Mesendoderm (in vitro differentiated cells): ENCODE results near the gene CSNK1D.

Experiments
- DNase-seq: peaks from one replicate; pipeline ENCODE4 v3.0.0; 2013
- H2AK5ac ChIP-seq: 2 replicates; pipeline ENCODE4 v1.6.1; 2013; ENCODE audit warnings: low read length, inconsistent platforms
- H2BK120ac ChIP-seq: 2 replicates; pipeline ENCODE4 v1.6.1; 2013; ENCODE audit warnings: low read depth, mild to moderate bottlenecking, low read length, moderate library complexity, mixed read lengths
- H2BK15ac ChIP-seq: replicated peaks from 2 replicates; pipeline ENCODE4 v1.6.1; 2013; ENCODE audit warnings: low read depth, mild to moderate bottlenecking, moderate library complexity
- H2BK5ac ChIP-seq: 2 replicates; pipeline ENCODE4 v1.6.1; 2013; ENCODE audit warnings: low read length, inconsistent platforms
- H3K18ac ChIP-seq: 2 replicates; pipeline ENCODE4 v1.6.1; 2013; ENCODE audit warnings: mild to moderate bottlenecking, low read length, mixed read lengths
- H3K23ac ChIP-seq: one replicate; pipeline ENCODE4 v1.6.1; 2013; ENCODE audit warnings: low read length
- H3K27ac ChIP-seq: 2 replicates; pipeline ENCODE4 v1.5.1; 2013; ENCODE audit warnings: low read depth, mild to moderate bottlenecking, inconsistent platforms, low read length, moderate library complexity
- H3K27me3 ChIP-seq: 2 replicates; pipeline ENCODE4 v1.6.1; 2013; ENCODE audit warnings: low read length, control low read depth, mild to moderate bottlenecking, inconsistent platforms; ENCODE audit not compliant: insufficient read depth, poor library complexity
- H3K36me3 ChIP-seq: 2 replicates; pipeline ENCODE4 v1.6.1; 2013; ENCODE audit warnings: low read length, inconsistent platforms; ENCODE audit not compliant: control insufficient read depth, insufficient read depth
- H3K4ac ChIP-seq: one replicate; pipeline ENCODE4 v1.6.1; 2013; ENCODE audit warnings: low read depth, mild to moderate bottlenecking, low read length, moderate library complexity
- H3K4me1 ChIP-seq: 2 replicates; pipeline ENCODE4 v1.6.1; 2013; ENCODE audit warnings: low read depth, low read length, inconsistent platforms; ENCODE audit not compliant: control insufficient read depth
- H3K4me2 ChIP-seq: 2 replicates; pipeline ENCODE4 v1.6.1; 2013; ENCODE audit warnings: low read length
- H3K4me3 ChIP-seq: 2 replicates; pipeline ENCODE4 v1.5.1; 2013; ENCODE audit warnings: mild to moderate bottlenecking, low read length
- H3K56ac ChIP-seq: one replicate; pipeline ENCODE4 v1.6.1; 2013; ENCODE audit warnings: low read length
- H3K79me1 ChIP-seq: 2 replicates; pipeline ENCODE4 v1.6.1; 2013; ENCODE audit warnings: low read length, inconsistent platforms
- H3K79me2 ChIP-seq: 2 replicates; pipeline ENCODE4 v1.6.1; 2013; ENCODE audit warnings: mild to moderate bottlenecking, low read length; ENCODE audit not compliant: control insufficient read depth, insufficient read depth
- H3K9ac ChIP-seq: 2 replicates; pipeline ENCODE4 v1.6.1; 2013; ENCODE audit warnings: low read length, inconsistent platforms
- H4K5ac ChIP-seq: one replicate; pipeline ENCODE4 v1.6.1; 2013; ENCODE audit warnings: low read length
- H4K8ac ChIP-seq: one replicate; pipeline ENCODE4 v1.6.1; 2013; ENCODE audit warnings: low read depth, mild to moderate bottlenecking, control low read depth, low read length, moderate library complexity
- WGBS: extraction: QIAGEN DNeasy Blood & Tissue Kit; methylation state at CpG from one replicate; pipeline ENCODE4 v1.1.7; 2013; ENCODE audit warnings: low lambda C conversion rate, missing lambda C conversion rate; ENCODE audit not compliant: insufficient coverage; ENCODE audit errors: extremely low coverage; 5-methylcytosine and 5-hydroxymethylcytosine counted together

Gene CSNK1D

GRCh38 chr17:82234211-82235055, 39.1 kb downstream of the CSNK1D start:
- Histone ChIP-seq H4K8ac (no peak overlapping the region), H2BK120ac (no peak overlapping the region), H3K4me2 (no peak overlapping the region), H3K23ac (no peak overlapping the region), H3K4me1 (no peaks in the 10 kb centered on the region), H2AK5ac (no peak overlapping the region), H3K79me2 (no peaks in the 10 kb centered on the region), H3K27me3 (peaks cover 3% of the 10 kb centered on the region), H4K5ac (no peak overlapping the region), H3K56ac (peak overlapping the region; percentile 34), H3K4me3 (no peak overlapping the region), H2BK15ac (no peak overlapping the region), H3K18ac (no peak overlapping the region), H3K27ac (no peak overlapping the region), H3K79me1 (no peaks in the 10 kb centered on the region), H3K4ac (no peak overlapping the region), H3K9ac (no peak overlapping the region), H2BK5ac (no peak overlapping the region), H3K36me3 (no peaks in the 10 kb centered on the region)
- DNase-seq: no peak
- no CpG with 5 or more reads among the region's 26 CpGs for WGBS

- H3K4ac ChIP-seq: no peak overlapping the region
- H2AK5ac ChIP-seq: no peak overlapping the region
- no peak overlapping the region for H2BK5ac ChIP-seq
- H2BK120ac ChIP-seq: no peak overlapping the region
- H3K27me3 ChIP-seq: peaks cover 3% of the 10 kb centered on the region
- no peaks in the 10 kb centered on the region for H3K79me1 ChIP-seq
- H3K9ac ChIP-seq: no peak overlapping the region
- H3K4me1 ChIP-seq: no peaks in the 10 kb centered on the region
- H3K4me3 ChIP-seq: no peak overlapping the region
- no peaks in the 10 kb centered on the region for H3K79me2 ChIP-seq
- no peak for DNase-seq
- no peak overlapping the region for H4K5ac ChIP-seq
- no CpG with 5 or more reads among the region's 21 CpGs for WGBS
- H4K8ac ChIP-seq: no peak overlapping the region
- no peak overlapping the region for H3K56ac ChIP-seq
- H3K18ac ChIP-seq: no peak overlapping the region
- H3K36me3 ChIP-seq: no peaks in the 10 kb centered on the region
- H2BK15ac ChIP-seq: no peak overlapping the region
- no peak overlapping the region for H3K27ac ChIP-seq
- no peak overlapping the region for H3K23ac ChIP-seq
- H3K4me2 ChIP-seq: no peak overlapping the region
Measured at GRCh38 chr17:82232876-82233785, 40.4 kb downstream of the CSNK1D start.

GRCh38 chr17:82232322-82232820, 41.1 kb downstream of the CSNK1D start:
- peak overlapping the region; percentile 5 for H3K4me2 ChIP-seq
- H4K5ac ChIP-seq: no peak overlapping the region
- H2BK120ac ChIP-seq: no peak overlapping the region
- peaks cover 3% of the 10 kb centered on the region for H3K27me3 ChIP-seq
- H3K4me1 ChIP-seq: no peaks in the 10 kb centered on the region
- no peak overlapping the region for H3K18ac ChIP-seq
- H3K27ac ChIP-seq: no peak overlapping the region
- DNase-seq: no peak
- H2BK15ac ChIP-seq: no peak overlapping the region
- H3K79me2 ChIP-seq: no peaks in the 10 kb centered on the region
- no peak overlapping the region for H2BK5ac ChIP-seq
- H3K4me3 ChIP-seq: no peak overlapping the region
- no peak overlapping the region for H2AK5ac ChIP-seq
- peak overlapping the region; percentile 76 for H3K9ac ChIP-seq
- H3K23ac ChIP-seq: peak overlapping the region; percentile 15
- H3K79me1 ChIP-seq: no peaks in the 10 kb centered on the region
- WGBS: no CpG with 5 or more reads among the region's 21 CpGs
- no peak overlapping the region for H3K4ac ChIP-seq
- H3K56ac ChIP-seq: peak overlapping the region; percentile 91
- H4K8ac ChIP-seq: no peak overlapping the region
- H3K36me3 ChIP-seq: no peaks in the 10 kb centered on the region

- peak overlapping the region; percentile 76 for H3K9ac ChIP-seq
- peak overlapping the region; percentile 19 for H3K27ac ChIP-seq
- H3K4me1 ChIP-seq: no peaks in the 10 kb centered on the region
- whole genome bisulfite sequencing: no CpG with 5 or more reads among the region's 42 CpGs
- H2BK120ac ChIP-seq: no peak overlapping the region
- H2BK15ac ChIP-seq: no peak overlapping the region
- peak overlapping the region; percentile 89 for H3K18ac ChIP-seq
- no peaks in the 10 kb centered on the region for H3K79me1 ChIP-seq
- no peak overlapping the region for H4K5ac ChIP-seq
- H3K79me2 ChIP-seq: no peaks in the 10 kb centered on the region
- DNase-seq: peak; percentile 87
- no peak overlapping the region for H2BK5ac ChIP-seq
- peak overlapping the region; percentile 91 for H3K56ac ChIP-seq
- H3K4ac ChIP-seq: peak overlapping the region; percentile 46
- peak overlapping the region; percentile 80 for H3K23ac ChIP-seq
- peak overlapping the region; percentile 52 for H3K4me2 ChIP-seq
- H3K4me3 ChIP-seq: peak overlapping the region; percentile 36
- peaks cover 3% of the 10 kb centered on the region for H3K27me3 ChIP-seq
- H4K8ac ChIP-seq: peak overlapping the region; percentile 41
- H3K36me3 ChIP-seq: no peaks in the 10 kb centered on the region
- H2AK5ac ChIP-seq: no peak overlapping the region
Measured at GRCh38 chr17:82231562-82232321, 41.8 kb downstream of the CSNK1D start.

GRCh38 chr17:82231312-82231561, 42.3 kb downstream of the CSNK1D start:
- Histone ChIP-seq H4K5ac (no peak overlapping the region), H3K79me2 (no peaks in the 10 kb centered on the region), H3K27me3 (peaks cover 3% of the 10 kb centered on the region), H3K36me3 (no peaks in the 10 kb centered on the region), H2BK15ac (no peak overlapping the region), H2BK120ac (no peak overlapping the region), H3K27ac (peak overlapping the region; percentile 19), H4K8ac (peak overlapping the region; percentile 41), H2BK5ac (no peak overlapping the region), H3K56ac (peak overlapping the region; percentile 91), H3K9ac (peak overlapping the region; percentile 76), H3K4me3 (peak overlapping the region; percentile 36), H3K4me1 (no peaks in the 10 kb centered on the region), H3K18ac (peak overlapping the region; percentile 89), H3K4me2 (peak overlapping the region; percentile 52), H3K79me1 (no peaks in the 10 kb centered on the region), H3K4ac (peak overlapping the region; percentile 46), H3K23ac (no peak overlapping the region), H2AK5ac (no peak overlapping the region)
- DNase-seq: no peak
- WGBS: no CpG with 5 or more reads among the region's 18 CpGs
